HepG2 (cell line): ENCODE measurements around the gene ZNF48. TPM values are rescaled to one million over a fixed set of nuclear protein-coding genes. Genes with fewer than 3 reads are reported as not detected.

Experiments used
- ARNTL ChIP-seq: sonication (generic); formaldehyde crosslinking; IDR thresholded peaks from 2 replicates; pipeline ENCODE4 v1.4.0; 2020; ENCODE audit warnings: mild to moderate bottlenecking, missing genetic modification reagents
- E2F1 ChIP-seq: sonication (generic); formaldehyde crosslinking; IDR thresholded peaks from 2 replicates; pipeline ENCODE4 v1.5.0; 2020; ENCODE audit warnings: missing genetic modification reagents
- EED ChIP-seq: sonication (generic); formaldehyde crosslinking; IDR thresholded peaks from 2 replicates; pipeline ENCODE4 v1.5.0; 2020; ENCODE audit warnings: mild to moderate bottlenecking, missing genetic modification reagents
- HOXD1 ChIP-seq: sonication (generic); formaldehyde crosslinking; IDR thresholded peaks from 2 replicates; pipeline ENCODE4 v1.5.0; 2020; ENCODE audit warnings: missing genetic modification reagents
- NFIB ChIP-seq: sonication (generic); formaldehyde crosslinking; IDR thresholded peaks from 2 replicates; pipeline ENCODE4 v1.9.0; 2021; ENCODE audit warnings: missing genetic modification reagents, mild to moderate bottlenecking, borderline replicate concordance
- PCBP1 ChIP-seq: fragments of 200-400 bp; formaldehyde crosslinking; IDR thresholded peaks from 2 replicates; pipeline ENCODE4 v1.6.1; 2017; ENCODE audit warnings: mild to moderate bottlenecking, low read depth, low read length, borderline replicate concordance
- RBM22 ChIP-seq: fragments of 200-400 bp; formaldehyde crosslinking; optimal IDR thresholded peaks from 2 replicates; pipeline ENCODE3; 2017; ENCODE audit warnings: mild to moderate bottlenecking, low read length, moderate library complexity
- REPIN1 ChIP-seq: sonication (generic); formaldehyde crosslinking; IDR thresholded peaks from 2 replicates; pipeline ENCODE4 v1.8.0; 2022; ENCODE audit warnings: missing genetic modification reagents, low read depth, mild to moderate bottlenecking, borderline replicate concordance
- TEF ChIP-seq: sonication (generic); formaldehyde crosslinking; IDR thresholded peaks from 2 replicates; pipeline ENCODE4 v1.5.0; 2020; ENCODE audit warnings: missing genetic modification reagents
- TRIM24 ChIP-seq: sonication (generic); formaldehyde crosslinking; IDR thresholded peaks from 2 replicates; pipeline ENCODE4 v1.8.0; 2022; ENCODE audit warnings: mild to moderate bottlenecking, missing genetic modification reagents
- ZMYM4 ChIP-seq: sonication (generic); formaldehyde crosslinking; IDR thresholded peaks from 2 replicates; pipeline ENCODE4 v1.8.1; 2023; ENCODE audit warnings: mild to moderate bottlenecking, missing genetic modification reagents
- ZNF12 ChIP-seq: sonication (generic); formaldehyde crosslinking; IDR thresholded peaks from 2 replicates; pipeline ENCODE4 v1.5.0; 2020; ENCODE audit warnings: missing genetic modification reagents
- ZNF619 ChIP-seq: sonication (generic); formaldehyde crosslinking; IDR thresholded peaks from 2 replicates; pipeline ENCODE4 v1.4.0; 2020; ENCODE audit warnings: mild to moderate bottlenecking, missing genetic modification reagents
- polyA plus RNA-seq, 8 experiments: library from polyadenylated mRNA; depleted of rRNA in 3 of 8; stranded (reverse) in 7 of 8; unstranded in 1 of 8; fragments of >200 nt; fragmentation: Illumina TruSeq in 4 of 8; extraction: Trizol in 4 of 8; gene quantifications; 2 replicates each; pipeline versions ENCODE4 v1.2.1 to v1.2.3, GENCODE V29; 2011 to 2016; ENCODE audit warnings: low read depth in 4 of 8, missing spikeins in 1 of 8, mixed read lengths in 1 of 8; ENCODE audit not compliant: insufficient read depth in 1 of 8
- total RNA-seq, 5 experiments: library from RNA; depleted of rRNA; stranded (reverse); fragments of >200 nt; fragmentation: Illumina TruSeq; extraction: Trizol; gene quantifications; 2 replicates each; pipeline ENCODE4 v1.2.3, GENCODE V29; 2016; ENCODE audit warnings: low read depth in 1 of 5
- TF ChIP-seq, protein P1 (sequence below): sonication (generic); formaldehyde crosslinking; IDR thresholded peaks from 2 replicates; pipeline ENCODE4 v1.4.0; 2020; ENCODE audit warnings: missing genetic modification reagents, low read depth, mild to moderate bottlenecking, borderline replicate concordance
- TF ChIP-seq, protein P2 (sequence below): sonication (generic); formaldehyde crosslinking; IDR thresholded peaks from 2 replicates; pipeline ENCODE4 v1.5.1; 2020; ENCODE audit warnings: mild to moderate bottlenecking, missing genetic modification reagents, moderate library complexity
- TF ChIP-seq, protein P3 (sequence below): sonication (generic); formaldehyde crosslinking; IDR thresholded peaks from 2 replicates; pipeline ENCODE4 v1.5.1; 2020; ENCODE audit warnings: mild to moderate bottlenecking, missing genetic modification reagents
- TF ChIP-seq, protein P4 (sequence below): sonication (generic); formaldehyde crosslinking; IDR thresholded peaks from 2 replicates; pipeline ENCODE4 v1.4.0; 2020; ENCODE audit warnings: mild to moderate bottlenecking, low read depth, missing genetic modification reagents

The ZNF48 gene
- total and polyA plus RNA-seq, 2 of the 13 experiments (the other 11 are each of a cell fraction or from before 2014, with no cell fraction given), result 9.9 to 12.3 TPM

DNA sequence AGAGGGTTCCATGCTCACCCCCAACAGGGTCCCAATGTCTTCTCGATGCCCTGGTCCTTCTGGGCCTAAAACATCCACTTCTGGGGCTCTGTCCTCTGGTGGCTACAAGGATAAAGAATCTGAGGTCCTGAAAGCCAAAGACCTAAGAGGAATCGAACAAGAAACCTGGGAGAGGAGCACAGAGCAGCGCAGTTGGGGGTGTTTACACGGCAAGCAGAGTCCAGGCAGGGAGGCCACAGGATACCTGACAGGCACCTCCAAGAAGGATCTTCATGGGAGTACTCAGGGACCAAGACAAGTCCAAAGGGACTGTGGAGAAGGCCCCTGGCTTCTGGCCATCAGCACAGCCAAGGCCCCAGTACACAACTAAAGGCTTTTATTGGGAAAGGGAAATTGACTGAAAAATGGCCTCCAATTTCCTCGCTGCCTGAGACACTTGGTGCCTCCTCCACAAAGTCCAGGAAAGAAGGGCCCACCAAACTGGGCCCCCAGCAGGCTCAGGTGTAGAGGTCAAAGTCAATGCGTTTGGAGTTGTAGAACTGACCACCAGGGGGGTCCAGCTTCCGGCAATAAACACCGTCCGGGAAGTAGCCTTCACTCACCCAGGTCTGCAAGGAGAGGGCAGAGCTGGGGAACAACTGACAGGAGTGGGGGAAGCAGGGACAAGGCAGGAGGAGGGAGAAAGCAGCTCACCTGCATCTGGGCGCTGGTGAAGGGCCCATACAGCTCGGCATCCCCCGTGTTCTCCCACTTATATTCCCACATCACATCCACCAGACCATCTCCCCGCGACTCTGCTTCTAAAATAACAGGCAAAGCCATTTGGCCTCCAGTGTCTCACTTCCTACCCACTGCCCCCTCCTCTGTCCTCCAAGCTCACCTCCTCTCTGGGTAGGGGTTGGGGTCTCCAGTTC is 42.5 kb upstream of the ZNF48 start (continued):
- TF ChIP-seq TEF (CRISPR knock-in tag) (no peak), EED (no peak), PCBP1 (no peak), TRIM24 (CRISPR knock-in tag) (no peak), ZNF619 (CRISPR knock-in tag) (no peak), RBM22 (peak; percentile 93), NFIB (no peak), ZNF12 (CRISPR knock-in tag) (no peak), REPIN1 (no peak), E2F1 (CRISPR knock-in tag) (no peak), HOXD1 (no peak), ZMYM4 (CRISPR knock-in tag) (no peak), ARNTL (CRISPR knock-in tag) (no peak)
- TF ChIP-seq, protein P1, sequence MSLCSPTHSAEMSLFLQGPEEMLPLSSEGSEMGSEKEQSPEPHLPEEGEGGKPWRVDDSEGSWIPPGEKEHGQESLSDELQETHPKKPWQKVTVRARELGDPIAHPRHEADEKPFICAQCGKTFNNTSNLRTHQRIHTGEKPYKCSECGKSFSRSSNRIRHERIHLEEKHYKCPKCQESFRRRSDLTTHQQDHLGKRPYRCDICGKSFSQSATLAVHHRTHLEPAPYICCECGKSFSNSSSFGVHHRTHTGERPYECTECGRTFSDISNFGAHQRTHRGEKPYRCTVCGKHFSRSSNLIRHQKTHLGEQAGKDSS (CRISPR knock-in tag), result no peak
- TF ChIP-seq, protein P2, sequence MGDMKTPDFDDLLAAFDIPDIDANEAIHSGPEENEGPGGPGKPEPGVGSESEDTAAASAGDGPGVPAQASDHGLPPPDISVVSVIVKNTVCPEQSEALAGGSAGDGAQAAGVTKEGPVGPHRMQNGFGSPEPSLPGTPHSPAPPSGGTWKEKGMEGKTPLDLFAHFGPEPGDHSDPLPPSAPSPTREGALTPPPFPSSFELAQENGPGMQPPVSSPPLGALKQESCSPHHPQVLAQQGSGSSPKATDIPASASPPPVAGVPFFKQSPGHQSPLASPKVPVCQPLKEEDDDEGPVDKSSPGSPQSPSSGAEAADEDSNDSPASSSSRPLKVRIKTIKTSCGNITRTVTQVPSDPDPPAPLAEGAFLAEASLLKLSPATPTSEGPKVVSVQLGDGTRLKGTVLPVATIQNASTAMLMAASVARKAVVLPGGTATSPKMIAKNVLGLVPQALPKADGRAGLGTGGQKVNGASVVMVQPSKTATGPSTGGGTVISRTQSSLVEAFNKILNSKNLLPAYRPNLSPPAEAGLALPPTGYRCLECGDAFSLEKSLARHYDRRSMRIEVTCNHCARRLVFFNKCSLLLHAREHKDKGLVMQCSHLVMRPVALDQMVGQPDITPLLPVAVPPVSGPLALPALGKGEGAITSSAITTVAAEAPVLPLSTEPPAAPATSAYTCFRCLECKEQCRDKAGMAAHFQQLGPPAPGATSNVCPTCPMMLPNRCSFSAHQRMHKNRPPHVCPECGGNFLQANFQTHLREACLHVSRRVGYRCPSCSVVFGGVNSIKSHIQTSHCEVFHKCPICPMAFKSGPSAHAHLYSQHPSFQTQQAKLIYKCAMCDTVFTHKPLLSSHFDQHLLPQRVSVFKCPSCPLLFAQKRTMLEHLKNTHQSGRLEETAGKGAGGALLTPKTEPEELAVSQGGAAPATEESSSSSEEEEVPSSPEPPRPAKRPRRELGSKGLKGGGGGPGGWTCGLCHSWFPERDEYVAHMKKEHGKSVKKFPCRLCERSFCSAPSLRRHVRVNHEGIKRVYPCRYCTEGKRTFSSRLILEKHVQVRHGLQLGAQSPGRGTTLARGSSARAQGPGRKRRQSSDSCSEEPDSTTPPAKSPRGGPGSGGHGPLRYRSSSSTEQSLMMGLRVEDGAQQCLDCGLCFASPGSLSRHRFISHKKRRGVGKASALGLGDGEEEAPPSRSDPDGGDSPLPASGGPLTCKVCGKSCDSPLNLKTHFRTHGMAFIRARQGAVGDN, result no peak
- TF ChIP-seq, protein P3, sequence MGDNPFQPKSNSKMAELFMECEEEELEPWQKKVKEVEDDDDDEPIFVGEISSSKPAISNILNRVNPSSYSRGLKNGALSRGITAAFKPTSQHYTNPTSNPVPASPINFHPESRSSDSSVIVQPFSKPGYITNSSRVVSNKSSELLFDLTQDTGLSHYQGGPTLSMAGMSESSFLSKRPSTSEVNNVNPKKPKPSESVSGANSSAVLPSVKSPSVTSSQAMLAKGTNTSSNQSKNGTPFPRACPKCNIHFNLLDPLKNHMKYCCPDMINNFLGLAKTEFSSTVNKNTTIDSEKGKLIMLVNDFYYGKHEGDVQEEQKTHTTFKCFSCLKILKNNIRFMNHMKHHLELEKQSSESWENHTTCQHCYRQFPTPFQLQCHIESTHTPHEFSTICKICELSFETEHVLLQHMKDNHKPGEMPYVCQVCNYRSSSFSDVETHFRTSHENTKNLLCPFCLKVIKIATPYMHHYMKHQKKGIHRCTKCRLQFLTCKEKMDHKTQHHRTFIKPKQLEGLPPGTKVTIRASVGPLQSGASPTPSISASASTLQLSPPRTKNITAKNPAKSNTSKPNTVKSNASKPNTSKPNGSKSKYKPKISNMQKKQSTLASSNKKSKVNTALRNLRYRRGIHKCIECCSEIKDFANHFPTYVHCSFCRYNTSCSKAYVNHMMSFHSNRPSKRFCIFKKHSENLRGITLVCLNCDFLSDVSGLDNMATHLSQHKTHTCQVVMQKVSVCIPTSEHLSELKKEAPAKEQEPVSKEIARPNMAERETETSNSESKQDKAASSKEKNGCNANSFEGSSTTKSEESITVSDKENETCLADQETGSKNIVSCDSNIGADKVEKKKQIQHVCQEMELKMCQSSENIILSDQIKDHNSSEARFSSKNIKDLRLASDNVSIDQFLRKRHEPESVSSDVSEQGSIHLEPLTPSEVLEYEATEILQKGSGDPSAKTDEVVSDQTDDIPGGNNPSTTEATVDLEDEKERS (CRISPR knock-in tag), result no peak
- TF ChIP-seq, protein P4, sequence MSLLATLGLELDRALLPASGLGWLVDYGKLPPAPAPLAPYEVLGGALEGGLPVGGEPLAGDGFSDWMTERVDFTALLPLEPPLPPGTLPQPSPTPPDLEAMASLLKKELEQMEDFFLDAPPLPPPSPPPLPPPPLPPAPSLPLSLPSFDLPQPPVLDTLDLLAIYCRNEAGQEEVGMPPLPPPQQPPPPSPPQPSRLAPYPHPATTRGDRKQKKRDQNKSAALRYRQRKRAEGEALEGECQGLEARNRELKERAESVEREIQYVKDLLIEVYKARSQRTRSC (CRISPR knock-in tag), result no peak
